Hepatic stellate cell (primary cell): ENCODE results near the gene ACTG2.

Source experiments
- DNase-seq: peaks from one replicate; pipeline ENCODE4 v3.0.0; 2011; ENCODE audit warnings: low spot score

Gene ACTG2

GRCh38 chr2:73969356-73969755 is 76.5 kb downstream of the ACTG2 start:
- DNase-seq = no peak
